CD8-positive, alpha-beta memory T cell (primary cell): Measurements from ENCODE around the gene MDH1B. TPM values are rescaled to one million over a fixed set of nuclear protein-coding genes. Genes with fewer than 3 reads are reported as not detected.

Source experiments
- CTCF ChIA-PET: fragments of 350-600 bp; sonication (Branson Sonifier 250); formaldehyde crosslinking; loops from one replicate; lab custom pipeline; 2021; ENCODE audit warnings: antibody characterized with exemption; lab: Charles Lee
- POLR2A ChIA-PET: fragments of 350-600 bp; sonication (Branson Sonifier 250); formaldehyde crosslinking; loops from one replicate; lab custom pipeline; 2021; ENCODE audit warnings: antibody characterized with exemption; lab: Charles Lee
- DNase-seq, 5 donors: peaks; one replicate each; pipeline versions ENCODE4 v3.0.0 to v3.0.0-alpha.2; 2020 to 2022; ENCODE audit warnings: mixed read lengths in 1 of 5
- H3K27ac ChIP-seq: one replicate; pipeline ENCODE4 v1.7.0; 2013; ENCODE audit warnings: low read depth, mild to moderate bottlenecking, low read length, moderate library complexity
- H3K27me3 ChIP-seq: 2 replicates; pipeline ENCODE4 v1.7.0; 2013; ENCODE audit warnings: low read length, mild to moderate bottlenecking; ENCODE audit not compliant: insufficient read depth, poor library complexity, severe bottlenecking
- H3K36me3 ChIP-seq: 2 replicates; pipeline ENCODE4 v1.7.0; 2013; ENCODE audit warnings: mild to moderate bottlenecking, low read length, moderate library complexity; ENCODE audit not compliant: insufficient read depth
- H3K4me1 ChIP-seq: 2 replicates; pipeline ENCODE4 v1.7.0; 2013; ENCODE audit warnings: mild to moderate bottlenecking, low read length, moderate library complexity; ENCODE audit not compliant: insufficient read depth
- H3K4me3 ChIP-seq: 2 replicates; pipeline ENCODE4 v1.7.0; 2013; ENCODE audit warnings: mild to moderate bottlenecking, low read length
- H3K9me3 ChIP-seq: 2 replicates; pipeline ENCODE4 v1.7.0; 2013; ENCODE audit warnings: mild to moderate bottlenecking, low read length
- H3K27ac Mint-ChIP-seq, 8 donors: one replicate each; pipeline ENCODE4 v1.8.0; 2020 to 2021; ENCODE audit warnings: mixed read lengths in 8 of 8, mild to moderate bottlenecking in 6 of 8, inconsistent platforms in 3 of 8, moderate library complexity in 3 of 8
- H3K27me3 Mint-ChIP-seq, 2 donors: one replicate each; pipeline ENCODE4 v1.8.0; 2020 to 2021; ENCODE audit warnings: mixed read lengths in 2 of 2, mild to moderate bottlenecking in 1 of 2, moderate library complexity in 1 of 2
- H3K36me3 Mint-ChIP-seq, 3 donors: one replicate each; pipeline ENCODE4 v1.8.0; 2020 to 2021; ENCODE audit warnings: mixed read lengths in 3 of 3, inconsistent platforms in 1 of 3, mild to moderate bottlenecking in 1 of 3
- H3K4me1 Mint-ChIP-seq, 3 donors: one replicate each; pipeline ENCODE4 v1.8.0; 2020 to 2021; ENCODE audit warnings: mixed read lengths in 3 of 3, inconsistent platforms in 1 of 3, mild to moderate bottlenecking in 1 of 3
- H3K4me3 Mint-ChIP-seq, 7 donors: one replicate each; pipeline ENCODE4 v1.8.0; 2020 to 2021; ENCODE audit warnings: mixed read lengths in 7 of 7, mild to moderate bottlenecking in 6 of 7, moderate library complexity in 4 of 7, inconsistent platforms in 2 of 7
- H3K9me3 Mint-ChIP-seq, 5 donors: one replicate each; pipeline ENCODE4 v1.8.0; 2020 to 2022; ENCODE audit warnings: mixed read lengths in 5 of 5, mild to moderate bottlenecking in 3 of 5, moderate library complexity in 2 of 5, inconsistent platforms in 1 of 5
- polyA plus RNA-seq: library from polyadenylated mRNA; unstranded; fragments of 300-500 nt; fragmentation: Illumina TruSeq; gene quantifications from one replicate; pipeline ENCODE4 v1.2.3, GENCODE V29; 2021
- total RNA-seq, 2 experiments: library from RNA; stranded (reverse); gene quantifications; one replicate each; pipeline ENCODE4 v1.2.3, GENCODE V29; 2021

The MDH1B gene
- total and polyA plus RNA-seq, 3 experiments from 2014 or later: 0.15 to 1.2 (median 0.81) TPM

- ChIA-PET POLR2A (no interaction called here), CTCF (no interaction called here)
- Histone ChIP-seq H3K4me1 (no peaks in the 10 kb centered on the region), H3K36me3 (no peaks in the 10 kb centered on the region), H3K27me3 (peaks cover 3% of the 10 kb centered on the region), H3K27ac (no peak overlapping the region), H3K4me3 (no peak overlapping the region), H3K9me3 (no peaks in the 10 kb centered on the region)
- H3K27ac Mint-ChIP-seq: no peak overlapping the region
- H3K9me3 Mint-ChIP-seq: no peaks in the 10 kb centered on the region
- peaks cover 5 to 29% of the 10 kb centered on the region in 2 donors for H3K27me3 Mint-ChIP-seq
- H3K4me1 Mint-ChIP-seq: peaks cover 0 to 3% (median 3%) of the 10 kb centered on the region in 3 donors
- no peaks in the 10 kb centered on the region for H3K36me3 Mint-ChIP-seq
- H3K4me3 Mint-ChIP-seq: no peak overlapping the region
- DNase-seq: no peak
These were observed 65.0 kb downstream of the MDH1B start for GRCh38 chr2:206700156-206700555.

GRCh38 chr2:206698811-206699210 is 66.3 kb downstream of the MDH1B start:
- CTCF ChIA-PET: no interaction called here

GRCh38 chr2:206696910-206697309 is 68.2 kb downstream of the MDH1B start:
- Mint-ChIP-seq H3K4me3 (no peak overlapping the region), H3K27me3 (peaks cover 4 to 17% of the 10 kb centered on the region in 2 donors), H3K27ac (no peak overlapping the region), H3K4me1 (peaks cover 0 to 3% (median 3%) of the 10 kb centered on the region in 3 donors), H3K36me3 (no peaks in the 10 kb centered on the region), H3K9me3 (no peaks in the 10 kb centered on the region)
- CTCF ChIA-PET: interaction anchor here (1.5 kb wide), 1 partner anchor 776 kb away, joined by 3 read pairs; no protein-coding TSS in a partner anchor
- Histone ChIP-seq H3K4me3 (no peak overlapping the region), H3K27ac (no peak overlapping the region), H3K9me3 (no peaks in the 10 kb centered on the region), H3K4me1 (no peaks in the 10 kb centered on the region), H3K27me3 (peaks cover 3% of the 10 kb centered on the region), H3K36me3 (no peaks in the 10 kb centered on the region)
- POLR2A ChIA-PET: no interaction called here
- DNase-seq: no peak

More at GRCh38 chr2:206698811-206699210, 66.3 kb downstream of the MDH1B start:
- H3K27me3 ChIP-seq: peaks cover 3% of the 10 kb centered on the region
- DNase-seq: no peak
- H3K4me3 ChIP-seq: no peak overlapping the region
- no peaks in the 10 kb centered on the region for H3K9me3 ChIP-seq
- H3K27ac ChIP-seq: no peak overlapping the region
- no peak overlapping the region for H3K27ac Mint-ChIP-seq
- no peaks in the 10 kb centered on the region for H3K36me3 ChIP-seq
- H3K4me3 Mint-ChIP-seq: no peak overlapping the region
- no peaks in the 10 kb centered on the region for H3K9me3 Mint-ChIP-seq
- H3K27me3 Mint-ChIP-seq: peaks cover 5 to 26% of the 10 kb centered on the region in 2 donors
- peaks cover 0 to 3% (median 3%) of the 10 kb centered on the region in 3 donors for H3K4me1 Mint-ChIP-seq
- POLR2A ChIA-PET: no interaction called here
- no peaks in the 10 kb centered on the region for H3K36me3 Mint-ChIP-seq
- no peaks in the 10 kb centered on the region for H3K4me1 ChIP-seq

GRCh38 chr2:206693399-206694137 is 71.6 kb downstream of the MDH1B start:
- no peaks in the 10 kb centered on the region for H3K9me3 Mint-ChIP-seq
- H3K4me1 Mint-ChIP-seq: peaks cover 0 to 5% (median 4%) of the 10 kb centered on the region in 3 donors
- Histone ChIP-seq H3K27ac (no peak overlapping the region), H3K4me3 (no peak overlapping the region), H3K27me3 (no peaks in the 10 kb centered on the region), H3K36me3 (no peaks in the 10 kb centered on the region), H3K4me1 (no peaks in the 10 kb centered on the region), H3K9me3 (no peaks in the 10 kb centered on the region)
- no peak overlapping the region for H3K27ac Mint-ChIP-seq
- ChIA-PET CTCF (no interaction called here), POLR2A (no interaction called here)
- no peak overlapping the region for H3K4me3 Mint-ChIP-seq
- DNase-seq: peak in 2 of 5 donors; percentile 20 to 31
- H3K27me3 Mint-ChIP-seq: peaks cover 0 to 4% of the 10 kb centered on the region in 2 donors
- H3K36me3 Mint-ChIP-seq: no peaks in the 10 kb centered on the region

- Histone ChIP-seq H3K9me3 (no peaks in the 10 kb centered on the region), H3K36me3 (no peaks in the 10 kb centered on the region), H3K4me1 (no peaks in the 10 kb centered on the region), H3K4me3 (no peak overlapping the region), H3K27me3 (no peaks in the 10 kb centered on the region), H3K27ac (no peak overlapping the region)
- no peaks in the 10 kb centered on the region for H3K9me3 Mint-ChIP-seq
- no peak overlapping the region for H3K4me3 Mint-ChIP-seq
- H3K4me1 Mint-ChIP-seq: peaks cover 0 to 5% (median 4%) of the 10 kb centered on the region in 3 donors
- H3K36me3 Mint-ChIP-seq: no peaks in the 10 kb centered on the region
- no peak overlapping the region for H3K27ac Mint-ChIP-seq
- H3K27me3 Mint-ChIP-seq: peaks cover 0 to 3% of the 10 kb centered on the region in 2 donors
- ChIA-PET POLR2A (no interaction called here), CTCF (no interaction called here)
- DNase-seq: no peak
These were observed 72.2 kb downstream of the MDH1B start for GRCh38 chr2:206692971-206693370.

- DNase-seq: no peak
- no peak overlapping the region for H3K27ac Mint-ChIP-seq
- ChIA-PET POLR2A (no interaction called here), CTCF (no interaction called here)
- H3K27ac ChIP-seq: no peak overlapping the region
- peaks cover 0 to 18% of the 10 kb centered on the region in 2 donors for H3K27me3 Mint-ChIP-seq
- no peaks in the 10 kb centered on the region for H3K9me3 Mint-ChIP-seq
- H3K4me1 ChIP-seq: no peaks in the 10 kb centered on the region
- H3K27me3 ChIP-seq: no peaks in the 10 kb centered on the region
- no peaks in the 10 kb centered on the region for H3K9me3 ChIP-seq
- H3K36me3 ChIP-seq: no peaks in the 10 kb centered on the region
- no peak overlapping the region for H3K4me3 ChIP-seq
- no peak overlapping the region for H3K4me3 Mint-ChIP-seq
- peaks cover 0 to 5% (median 4%) of the 10 kb centered on the region in 3 donors for H3K4me1 Mint-ChIP-seq
- H3K36me3 Mint-ChIP-seq: no peaks in the 10 kb centered on the region
These were observed 76.1 kb downstream of the MDH1B start for GRCh38 chr2:206688990-206689389.

- Histone ChIP-seq H3K9me3 (no peaks in the 10 kb centered on the region), H3K27ac (no peak overlapping the region), H3K36me3 (no peaks in the 10 kb centered on the region), H3K4me3 (no peak overlapping the region), H3K27me3 (no peaks in the 10 kb centered on the region), H3K4me1 (no peaks in the 10 kb centered on the region)
- H3K36me3 Mint-ChIP-seq: no peaks in the 10 kb centered on the region
- H3K4me3 Mint-ChIP-seq: no peak overlapping the region
- CTCF ChIA-PET: no interaction called here
- POLR2A ChIA-PET: no interaction called here
- DNase-seq: no peak
- no peaks in the 10 kb centered on the region for H3K9me3 Mint-ChIP-seq
- H3K4me1 Mint-ChIP-seq: peaks cover 0 to 5% (median 4%) of the 10 kb centered on the region in 3 donors
- peaks cover 0 to 22% of the 10 kb centered on the region in 2 donors for H3K27me3 Mint-ChIP-seq
- no peak overlapping the region for H3K27ac Mint-ChIP-seq
These were observed 76.7 kb downstream of the MDH1B start for GRCh38 chr2:206688453-206688852.
